Lung (tissue), 12 donors: ENCODE data around the gene MEX3B. TPM values are rescaled to one million over a fixed set of nuclear protein-coding genes. Genes with fewer than 3 reads are reported as not detected.

Source experiments
- ATAC-seq: fragments of 200-7000 bp; cut with Tn5 transposase; one replicate; pipeline ENCODE4 v1.9.1; 2020; ENCODE audit warnings: moderate number of reproducible peaks; ENCODE audit not compliant: insufficient read depth, low FRiP score
- DNase-seq, 3 donors: peaks; one replicate each; pipeline ENCODE4 v3.0.0-alpha.2; 2013 to 2017
- H3K27ac ChIP-seq, 2 donors: one replicate each; pipeline ENCODE4 v1.5.1; 2013; ENCODE audit warnings: mild to moderate bottlenecking in 2 of 2, moderate library complexity in 2 of 2, control low read depth in 1 of 2, inconsistent platforms in 1 of 2, low read depth in 1 of 2, low read length in 1 of 2
- H3K27me3 ChIP-seq, 3 donors: one replicate each; pipeline ENCODE4 v1.5.1; 2013; ENCODE audit warnings: low read length in 2 of 3; ENCODE audit not compliant: control insufficient read depth in 3 of 3, insufficient read depth in 3 of 3
- H3K36me3 ChIP-seq, 4 donors: one replicate each; pipeline ENCODE4 v1.5.1; 2013; ENCODE audit warnings: low read length in 4 of 4, mild to moderate bottlenecking in 1 of 4, moderate library complexity in 1 of 4; ENCODE audit not compliant: control insufficient read depth in 4 of 4, insufficient read depth in 4 of 4
- H3K4me1 ChIP-seq, 5 donors: one replicate each; pipeline ENCODE4 v1.5.1; 2013; ENCODE audit warnings: low read length in 5 of 5, mild to moderate bottlenecking in 2 of 5, moderate library complexity in 1 of 5; ENCODE audit not compliant: control insufficient read depth in 5 of 5, insufficient read depth in 5 of 5
- H3K4me3 ChIP-seq: one replicate; pipeline ENCODE4 v1.5.1; 2013; ENCODE audit warnings: mild to moderate bottlenecking, control low read depth, moderate library complexity
- H3K9ac ChIP-seq, 2 donors: one replicate each; pipeline ENCODE4 v1.5.1; 2013; ENCODE audit warnings: low read length in 2 of 2, control low read depth in 1 of 2; ENCODE audit not compliant: insufficient read depth in 1 of 2
- H3K9me3 ChIP-seq, 4 donors: one replicate each; pipeline ENCODE4 v1.5.1; 2013; ENCODE audit warnings: low read length in 3 of 4, mild to moderate bottlenecking in 1 of 4, moderate library complexity in 1 of 4; ENCODE audit not compliant: control insufficient read depth in 4 of 4, insufficient read depth in 3 of 4
- CTCF ChIP-seq: IDR thresholded peaks from 2 replicates; pipeline ENCODE4 v1.5.1; 2012; ENCODE audit warnings: mild to moderate bottlenecking; ENCODE audit errors: control extremely low read depth, extremely low read depth
- WGBS, 2 donors: extraction: QIAGEN DNeasy Blood & Tissue Kit; methylation state at CpG; one replicate each; pipeline ENCODE4 v1.1.7; 2013; 5-methylcytosine and 5-hydroxymethylcytosine counted together
- polyA plus RNA-seq, 2 donors: library from polyadenylated mRNA; stranded (reverse); fragments of 200-250 nt; gene quantifications; one replicate each; pipeline ENCODE4 v1.2.1, GENCODE V29; 2013
- total RNA-seq, 2 donors: library from RNA; depleted of rRNA in 1 of 2; stranded (reverse); fragments of >200 nt in 1 of 2; gene quantifications; one replicate each; pipeline ENCODE4 v1.2.1, GENCODE V29; 2014 to 2021
- donor health status: control.
- donor health status: control.
- donor health status: Bipolar disorder and iron deficiency.
- donor health status: healthy.
- donor health status: DM: yes; HTN: yes; CAD: no.

Gene MEX3B
- total and polyA plus RNA-seq, 4 donors = 0.89 to 6.3 (median 1.8) TPM

- H3K27ac ChIP-seq = no peak overlapping the region
- WGBS, 2 donors = 84 to 86% methylated on average over 4 of the region's 4 CpGs
- ATAC-seq (no peak), DNase-seq (no peak)
- no peak for TF ChIP-seq CTCF
- peaks cover 0 to 6% (median 0%) of the 10 kb centered on the region in 3 donors for H3K27me3 ChIP-seq
- H3K4me1 ChIP-seq = peaks cover 0 to 5% (median 0%) of the 10 kb centered on the region in 5 donors
- H3K4me3 ChIP-seq = no peak overlapping the region
- H3K9me3 ChIP-seq = no peaks in the 10 kb centered on the region
- no peaks in the 10 kb centered on the region for H3K36me3 ChIP-seq
- H3K9ac ChIP-seq = no peak overlapping the region
Observed at GRCh38 chr15:82066455-82066854, 20.6 kb upstream of the MEX3B start.

DNA sequence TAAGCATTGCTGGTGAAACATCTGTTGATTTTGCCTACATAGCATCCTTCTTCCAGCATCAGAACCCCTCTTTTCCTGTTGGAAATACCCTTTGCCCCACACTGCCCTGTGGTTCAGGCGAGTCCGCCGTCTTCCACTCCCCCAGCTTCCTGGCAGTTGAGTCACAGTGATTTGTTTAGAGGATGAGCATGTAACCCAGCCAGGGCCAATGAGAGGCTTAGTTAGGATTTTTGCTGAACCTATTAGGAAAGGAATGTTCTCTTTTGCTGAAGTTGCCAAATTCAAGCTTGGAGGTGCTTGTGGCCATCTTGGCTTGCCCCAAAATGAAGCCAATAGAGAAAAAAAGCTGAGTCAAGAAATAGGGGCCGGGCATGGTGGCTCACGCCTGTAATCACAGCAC lies 19.0 kb upstream of the MEX3B start:
- Histone ChIP-seq H3K27ac (no peak overlapping the region), H3K4me3 (no peak overlapping the region), H3K36me3 (no peaks in the 10 kb centered on the region), H3K4me1 (peaks cover 0 to 5% (median 0%) of the 10 kb centered on the region in 5 donors), H3K9ac (no peak overlapping the region), H3K9me3 (peaks cover 0 to 2% (median 0%) of the 10 kb centered on the region in 4 donors), H3K27me3 (peaks cover 0 to 12% (median 3%) of the 10 kb centered on the region in 3 donors)
- no peak for ATAC-seq
- no peak for TF ChIP-seq CTCF
- 72 to 76% methylated on average over 5 of the region's 5 CpGs for WGBS, 2 donors
- DNase-seq = no peak

DNA sequence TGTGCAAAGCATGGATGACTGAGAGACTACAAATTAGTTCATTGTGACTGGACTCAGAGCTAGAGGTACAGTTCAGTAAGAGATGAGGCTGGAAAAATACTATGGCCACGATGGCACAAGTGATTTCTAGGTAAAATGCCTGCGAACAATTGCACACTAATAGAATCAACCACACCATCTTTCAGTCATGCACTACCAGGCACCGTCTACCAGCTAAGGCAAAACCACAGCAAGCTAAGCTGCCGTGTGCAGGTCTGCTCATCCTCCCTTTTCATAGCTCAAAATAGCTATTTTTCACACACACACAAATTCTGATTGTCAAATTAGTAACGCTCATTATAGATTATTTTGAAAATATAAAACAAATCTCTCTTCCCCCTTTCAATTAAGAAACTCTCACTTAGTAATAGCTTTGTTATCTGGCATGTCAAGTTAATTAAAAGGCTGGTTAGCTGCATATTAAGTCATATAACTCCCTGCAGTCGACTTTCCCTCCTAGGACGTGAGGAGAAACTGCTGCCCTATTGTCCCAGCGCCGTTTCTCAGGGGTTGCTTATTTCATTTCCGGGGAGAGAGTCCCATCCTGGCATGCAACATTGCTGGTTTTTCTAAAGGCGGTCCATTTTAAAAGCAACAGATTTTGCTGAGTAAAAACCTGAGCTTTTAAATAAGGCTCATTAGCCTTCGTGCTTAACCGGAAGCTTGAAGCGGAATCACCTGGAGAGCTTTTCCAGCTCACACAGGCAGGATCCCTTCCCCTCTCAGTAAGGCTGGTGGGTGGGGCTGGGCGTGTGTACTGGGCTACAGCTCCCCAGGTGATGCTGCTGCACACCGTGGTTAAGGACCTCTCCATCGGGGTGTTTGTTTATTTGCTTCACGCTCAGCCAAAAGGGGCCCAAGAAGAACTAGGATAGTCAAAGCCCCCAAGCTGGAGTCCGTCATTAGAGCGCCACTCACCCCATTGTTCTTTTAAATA lies 16.9 kb upstream of the MEX3B start:
- peaks cover 0 to 2% (median 0%) of the 10 kb centered on the region in 4 donors for H3K9me3 ChIP-seq
- H3K4me3 ChIP-seq = no peak overlapping the region
- H3K27ac ChIP-seq = no peak overlapping the region
- ATAC-seq (no peak), DNase-seq (no peak)
- WGBS, 2 donors = 27 to 28% methylated on average over 20 of the region's 20 CpGs
- H3K36me3 ChIP-seq = no peaks in the 10 kb centered on the region
- peaks cover 0 to 5% (median 0%) of the 10 kb centered on the region in 5 donors for H3K4me1 ChIP-seq
- no peak overlapping the region for H3K9ac ChIP-seq
- H3K27me3 ChIP-seq = peaks cover 0 to 32% (median 12%) of the 10 kb centered on the region in 3 donors
- TF ChIP-seq CTCF = no peak
